ENCODE data around the gene SEPTIN1. TPM values are rescaled to one million over a fixed set of nuclear protein-coding genes. Genes with fewer than 3 reads are reported as not detected.

SEPTIN1 gene
- total and polyA plus RNA-seq, 2 of the 13 experiments (the other 11 are each of a cell fraction or from before 2014, with no cell fraction given) = 0.18 to 0.67 TPM

DNA sequence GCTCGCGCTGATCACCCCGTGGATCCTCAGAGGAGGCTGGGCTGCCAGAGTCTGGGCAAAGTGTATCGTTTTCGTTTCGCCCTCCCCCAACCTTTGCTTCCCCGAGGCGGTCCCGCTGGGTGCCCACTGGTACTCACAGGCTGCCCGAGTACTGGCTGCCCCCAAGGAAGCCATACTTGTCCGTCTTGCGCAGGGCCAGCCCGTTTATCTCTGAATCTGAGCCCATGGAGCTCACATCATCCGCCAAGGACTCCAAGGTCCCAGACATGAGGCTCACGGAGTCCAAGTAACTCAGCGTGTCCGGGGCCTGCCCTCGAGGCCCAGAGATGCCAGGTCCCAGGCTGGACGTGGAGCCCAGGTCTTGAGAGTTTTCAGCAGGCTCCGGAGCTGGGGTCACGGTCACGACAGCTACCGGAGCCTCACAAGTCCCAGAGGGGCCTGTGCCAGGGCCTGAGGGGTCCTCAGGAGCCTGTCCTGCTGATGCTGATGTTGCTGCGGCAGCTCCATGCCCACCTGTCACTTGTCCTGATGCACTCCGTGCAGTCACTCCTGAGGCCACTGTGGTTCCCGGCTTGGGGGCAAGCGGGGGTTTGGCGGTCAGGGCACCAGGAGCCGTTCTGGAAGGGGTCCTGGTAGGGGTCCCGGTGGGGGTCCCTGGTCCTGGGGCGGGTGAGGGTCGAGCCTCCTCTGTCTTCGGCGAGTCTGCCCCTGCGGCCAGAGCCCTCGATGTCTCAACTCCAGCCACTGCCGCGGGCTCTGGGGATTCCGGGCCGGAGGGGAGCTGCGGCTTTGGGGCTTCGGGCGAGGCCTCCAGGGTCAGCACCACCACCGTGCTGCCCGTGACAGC lies 13.0 kb downstream of the SEPTIN1 start (continued):
- TF ChIP-seq, protein P1, sequence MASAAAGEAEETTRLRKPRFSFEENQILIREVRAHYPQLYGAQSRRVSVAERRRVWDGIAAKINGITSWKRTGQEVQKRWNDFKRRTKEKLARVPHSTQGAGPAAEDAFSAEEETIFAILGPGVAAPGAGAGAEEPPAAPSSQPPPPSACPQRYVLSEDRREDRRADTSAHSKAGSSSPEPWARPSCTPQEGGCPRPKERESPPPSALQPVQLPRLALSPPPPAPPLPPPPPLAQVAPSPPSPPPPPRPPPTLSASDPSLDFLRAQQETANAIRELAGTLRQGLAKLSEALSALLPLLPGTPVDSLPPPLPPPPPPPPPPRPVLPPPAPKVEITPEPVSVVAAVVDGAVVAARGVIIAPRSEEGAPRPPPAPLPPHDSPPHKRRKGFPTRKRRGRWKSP (CRISPR knock-in tag; IDR thresholded peaks at IDR 0.05) = no peak
- TF ChIP-seq, protein P2, sequence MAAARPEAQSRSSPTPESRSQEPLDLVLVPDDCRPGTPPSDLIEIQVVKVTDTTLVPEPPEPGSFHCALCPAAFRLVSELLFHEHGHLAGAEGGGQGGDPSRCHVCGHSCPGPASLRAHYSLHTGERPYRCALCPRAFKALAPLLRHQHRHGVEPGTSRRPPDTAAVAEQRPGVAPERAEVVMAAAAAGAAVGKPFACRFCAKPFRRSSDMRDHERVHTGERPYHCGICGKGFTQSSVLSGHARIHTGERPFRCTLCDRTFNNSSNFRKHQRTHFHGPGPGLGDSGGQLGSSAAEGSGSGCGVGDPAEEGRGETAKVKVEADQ (CRISPR knock-in tag; IDR thresholded peaks at IDR 0.05; ENCODE audit: borderline replicate concordance) = no peak
- no peak for TF ChIP-seq GFI1 (CRISPR knock-in tag; IDR thresholded peaks at IDR 0.05; ENCODE audit: borderline replicate concordance)
- TF ChIP-seq NFIC (IDR thresholded peaks at IDR 0.05; ENCODE audit: low read length) = no peak
- TF ChIP-seq, protein P3, sequence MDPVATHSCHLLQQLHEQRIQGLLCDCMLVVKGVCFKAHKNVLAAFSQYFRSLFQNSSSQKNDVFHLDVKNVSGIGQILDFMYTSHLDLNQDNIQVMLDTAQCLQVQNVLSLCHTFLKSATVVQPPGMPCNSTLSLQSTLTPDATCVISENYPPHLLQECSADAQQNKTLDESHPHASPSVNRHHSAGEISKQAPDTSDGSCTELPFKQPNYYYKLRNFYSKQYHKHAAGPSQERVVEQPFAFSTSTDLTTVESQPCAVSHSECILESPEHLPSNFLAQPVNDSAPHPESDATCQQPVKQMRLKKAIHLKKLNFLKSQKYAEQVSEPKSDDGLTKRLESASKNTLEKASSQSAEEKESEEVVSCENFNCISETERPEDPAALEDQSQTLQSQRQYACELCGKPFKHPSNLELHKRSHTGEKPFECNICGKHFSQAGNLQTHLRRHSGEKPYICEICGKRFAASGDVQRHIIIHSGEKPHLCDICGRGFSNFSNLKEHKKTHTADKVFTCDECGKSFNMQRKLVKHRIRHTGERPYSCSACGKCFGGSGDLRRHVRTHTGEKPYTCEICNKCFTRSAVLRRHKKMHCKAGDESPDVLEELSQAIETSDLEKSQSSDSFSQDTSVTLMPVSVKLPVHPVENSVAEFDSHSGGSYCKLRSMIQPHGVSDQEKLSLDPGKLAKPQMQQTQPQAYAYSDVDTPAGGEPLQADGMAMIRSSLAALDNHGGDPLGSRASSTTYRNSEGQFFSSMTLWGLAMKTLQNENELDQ (CRISPR knock-in tag; IDR thresholded peaks at IDR 0.05; ENCODE audit: borderline replicate concordance) = no peak
- TF ChIP-seq SP4 (CRISPR knock-in tag; IDR thresholded peaks at IDR 0.05) = peak; percentile 54; the same call in 1 of the 2 replicates
- TF ChIP-seq TBL1XR1 (IDR thresholded peaks at IDR 0.05; ENCODE audit: borderline replicate concordance, low read length, partially characterized antibody) = no peak
- no peak for TF ChIP-seq ZNF629 (CRISPR knock-in tag; conservative IDR thresholded peaks at IDR 0.05)
- TF ChIP-seq, protein P4, sequence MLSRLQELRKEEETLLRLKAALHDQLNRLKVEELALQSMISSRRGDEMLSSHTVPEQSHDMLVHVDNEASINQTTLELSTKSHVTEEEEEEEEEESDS (CRISPR knock-in tag; IDR thresholded peaks at IDR 0.05; ENCODE audit: borderline replicate concordance) = no peak
- TF ChIP-seq DR1 (CRISPR knock-in tag; IDR thresholded peaks at IDR 0.05) = 0 out of 2 replicates have a peak, but pooled peaks have one; percentile 19
- TF ChIP-seq, protein P5, sequence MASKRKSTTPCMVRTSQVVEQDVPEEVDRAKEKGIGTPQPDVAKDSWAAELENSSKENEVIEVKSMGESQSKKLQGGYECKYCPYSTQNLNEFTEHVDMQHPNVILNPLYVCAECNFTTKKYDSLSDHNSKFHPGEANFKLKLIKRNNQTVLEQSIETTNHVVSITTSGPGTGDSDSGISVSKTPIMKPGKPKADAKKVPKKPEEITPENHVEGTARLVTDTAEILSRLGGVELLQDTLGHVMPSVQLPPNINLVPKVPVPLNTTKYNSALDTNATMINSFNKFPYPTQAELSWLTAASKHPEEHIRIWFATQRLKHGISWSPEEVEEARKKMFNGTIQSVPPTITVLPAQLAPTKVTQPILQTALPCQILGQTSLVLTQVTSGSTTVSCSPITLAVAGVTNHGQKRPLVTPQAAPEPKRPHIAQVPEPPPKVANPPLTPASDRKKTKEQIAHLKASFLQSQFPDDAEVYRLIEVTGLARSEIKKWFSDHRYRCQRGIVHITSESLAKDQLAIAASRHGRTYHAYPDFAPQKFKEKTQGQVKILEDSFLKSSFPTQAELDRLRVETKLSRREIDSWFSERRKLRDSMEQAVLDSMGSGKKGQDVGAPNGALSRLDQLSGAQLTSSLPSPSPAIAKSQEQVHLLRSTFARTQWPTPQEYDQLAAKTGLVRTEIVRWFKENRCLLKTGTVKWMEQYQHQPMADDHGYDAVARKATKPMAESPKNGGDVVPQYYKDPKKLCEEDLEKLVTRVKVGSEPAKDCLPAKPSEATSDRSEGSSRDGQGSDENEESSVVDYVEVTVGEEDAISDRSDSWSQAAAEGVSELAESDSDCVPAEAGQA (IDR thresholded peaks at IDR 0.05; ENCODE audit: low read depth) = no peak; the same call in 1 of the 2 replicates
- TF ChIP-seq, protein P5 (CRISPR knock-in tag; IDR thresholded peaks at IDR 0.05; ENCODE audit: borderline replicate concordance) = peak; percentile 20; the same call in 1 of the 2 replicates
- TF ChIP-seq ZFX (CRISPR knock-in tag; IDR thresholded peaks at IDR 0.05; ENCODE audit: low read depth) = no peak
- TF ChIP-seq LCORL (IDR thresholded peaks at IDR 0.05) = no peak
- no peak for TF ChIP-seq LCORL (CRISPR knock-in tag; IDR thresholded peaks at IDR 0.05)
- TF ChIP-seq POLR2G (IDR thresholded peaks at IDR 0.05; ENCODE audit: low read depth, low read length) = no peak
- TF ChIP-seq YEATS4 (CRISPR knock-in tag; IDR thresholded peaks at IDR 0.05; ENCODE audit: borderline replicate concordance) = peak; percentile 8; the same call in 1 of the 2 replicates
- TF ChIP-seq ZNF263 (CRISPR knock-in tag; IDR thresholded peaks at IDR 0.05) = no peak
- TF ChIP-seq YY1 (IDR thresholded peaks at IDR 0.05; ENCODE audit: insufficient read depth, insufficient replicate concordance, low read depth, low read length) = no peak
